Activated T-cell treated with anti-CD3 and anti-CD28 coated beads for 1 hour (primary cell): Measurements from ENCODE around the gene ARID1B.

Source experiments
- DNase-seq: peaks from one replicate; pipeline ENCODE4 v3.0.0-alpha.2; 2020; ENCODE audit warnings: low read depth

ARID1B gene

GRCh38 chr6:156852147-156852857 is 75.1 kb downstream of the ARID1B start:
- no peak for DNase-seq

- no peak for DNase-seq
Measured at GRCh38 chr6:156852858-156853216, 75.7 kb downstream of the ARID1B start.

- DNase-seq: no peak
Measured at GRCh38 chr6:156853733-156854132, 76.6 kb downstream of the ARID1B start.

- DNase-seq: no peak
Measured at GRCh38 chr6:156854466-156855161, 77.4 kb downstream of the ARID1B start.

- DNase-seq: no peak
Measured at GRCh38 chr6:156857573-156857972, 80.4 kb downstream of the ARID1B start.

- DNase-seq: no peak
Measured at GRCh38 chr6:156859686-156860085, 82.5 kb downstream of the ARID1B start.

- no peak for DNase-seq
Measured at GRCh38 chr6:156862711-156863110, 85.5 kb downstream of the ARID1B start.

- DNase-seq: no peak
Measured at GRCh38 chr6:156863504-156863903, 86.3 kb downstream of the ARID1B start.

GRCh38 chr6:156864557-156864956 is 87.4 kb downstream of the ARID1B start:
- no peak for DNase-seq

GRCh38 chr6:156865019-156865629 is 87.9 kb downstream of the ARID1B start:
- DNase-seq: no peak

- no peak for DNase-seq
Measured at GRCh38 chr6:156866220-156867015, 89.2 kb downstream of the ARID1B start.

GRCh38 chr6:156867121-156867520 is 89.9 kb downstream of the ARID1B start:
- no peak for DNase-seq

GRCh38 chr6:156868385-156868784 is 91.2 kb downstream of the ARID1B start:
- DNase-seq: no peak

GRCh38 chr6:156869980-156870398 is 92.8 kb downstream of the ARID1B start:
- DNase-seq: no peak

GRCh38 chr6:156870924-156871539 is 93.9 kb downstream of the ARID1B start:
- DNase-seq: no peak

- DNase-seq: no peak
Measured at GRCh38 chr6:156872903-156873302, 95.7 kb downstream of the ARID1B start.

- DNase-seq: no peak
Measured at GRCh38 chr6:156873654-156874380, 96.6 kb downstream of the ARID1B start.

GRCh38 chr6:156875062-156875461 is 97.9 kb downstream of the ARID1B start:
- DNase-seq: no peak

GRCh38 chr6:156876302-156876701 is 99.1 kb downstream of the ARID1B start:
- DNase-seq: no peak

- DNase-seq: no peak
Measured at GRCh38 chr6:156877126-156877863, 100.1 kb downstream of the ARID1B start.

- DNase-seq: no peak
Measured at GRCh38 chr6:156878681-156879080, 101.5 kb downstream of the ARID1B start.
